Mesothelial cell of epicardium (in vitro differentiated cells): Measurements from ENCODE around the gene SMPDL3A. TPM values are rescaled to one million over a fixed set of nuclear protein-coding genes. Genes with fewer than 3 reads are reported as not detected.
"Not testable (repeated sequence)": the region's sequence is repeated elsewhere in the genome, so short reads cannot be mapped to it uniquely, and the experiment has no call there.

ENCODE experiments used
- DNase-seq, 2 experiments: peaks; one replicate each; pipeline ENCODE4 v3.0.0; 2021; ENCODE audit warnings: low spot score in 2 of 2; ENCODE audit not compliant: unreplicated experiment in 2 of 2
- H3K27ac Mint-ChIP-seq: 2 replicates; pipeline ENCODE4 v1.8.0; 2021; ENCODE audit warnings: mixed read lengths
- H3K27me3 Mint-ChIP-seq: 2 replicates; pipeline ENCODE4 v1.8.0; 2021; ENCODE audit warnings: low read depth, mixed read lengths
- H3K36me3 Mint-ChIP-seq: 2 replicates; pipeline ENCODE4 v1.8.0; 2021; ENCODE audit warnings: mixed read lengths
- H3K4me1 Mint-ChIP-seq: 2 replicates; pipeline ENCODE4 v1.8.0; 2021; ENCODE audit warnings: mixed read lengths
- H3K4me3 Mint-ChIP-seq: 2 replicates; pipeline ENCODE4 v1.8.0; 2021; ENCODE audit warnings: mild to moderate bottlenecking, moderate library complexity, mixed read lengths
- H3K9me3 Mint-ChIP-seq: 2 replicates; pipeline ENCODE4 v1.8.0; 2021; ENCODE audit warnings: mixed read lengths
- CTCF ChIP-seq: fragments of 200-600 bp; sonication (generic); IDR thresholded peaks from one replicate; pipeline ENCODE4 v1.5.0; 2021; ENCODE audit warnings: antibody characterized with exemption; ENCODE audit not compliant: unreplicated experiment
- total RNA-seq: library from RNA; stranded (reverse); gene quantifications from 3 replicates; pipeline ENCODE4 v1.2.1, GENCODE V29; 2021

Gene SMPDL3A
- 55.2 to 58.9 TPM (median 57.3 TPM) in 3 replicates for total RNA-seq

GRCh38 chr6:122789182-122790027 lies at the start of gene SMPDL3A:
TSS of gene SMPDL3A (plus strand) at chr6:122789258. CDS start at chr6:122789347, 89 bp downstream.
- TF ChIP-seq CTCF, result no peak
- Mint-ChIP-seq H3K27me3 (no peaks in the 10 kb centered on the region), H3K36me3 (no peaks in the 10 kb centered on the region), H3K4me1 (peaks cover 78% of the 10 kb centered on the region), H3K4me3 (peak within 1 kb of the TSS; percentile 94), H3K27ac (peak within 1 kb of the TSS; percentile 97), H3K9me3 (no peaks in the 10 kb centered on the region)
- peak; percentile 30 to 78 for DNase-seq

- H3K36me3 Mint-ChIP-seq, result no peaks in the 10 kb centered on the region
- no peak for DNase-seq
- no peak overlapping the region for H3K4me3 Mint-ChIP-seq
- peaks cover 6% of the 10 kb centered on the region for H3K9me3 Mint-ChIP-seq
- peaks cover 21% of the 10 kb centered on the region for H3K4me1 Mint-ChIP-seq
- H3K27ac Mint-ChIP-seq, result no peak overlapping the region
- no peak for TF ChIP-seq CTCF
- H3K27me3 Mint-ChIP-seq, result no peaks in the 10 kb centered on the region
These were observed 49.0 kb upstream of the SMPDL3A start for GRCh38 chr6:122740091-122740490.

- peaks cover 6% of the 10 kb centered on the region for H3K9me3 Mint-ChIP-seq
- H3K27ac Mint-ChIP-seq, result no peak overlapping the region
- DNase-seq, result no peak
- H3K4me3 Mint-ChIP-seq, result no peak overlapping the region
- TF ChIP-seq CTCF, result no peak
- H3K4me1 Mint-ChIP-seq, result peaks cover 14% of the 10 kb centered on the region
- no peaks in the 10 kb centered on the region for H3K27me3 Mint-ChIP-seq
- H3K36me3 Mint-ChIP-seq, result no peaks in the 10 kb centered on the region
These were observed 48.1 kb upstream of the SMPDL3A start for GRCh38 chr6:122740936-122741335.

GRCh38 chr6:122744247-122744646 lies 44.8 kb upstream of the SMPDL3A start:
- peaks cover 23% of the 10 kb centered on the region for H3K9me3 Mint-ChIP-seq
- not testable (repeated sequence) for H3K27me3 Mint-ChIP-seq, H3K4me1 Mint-ChIP-seq, H3K4me3 Mint-ChIP-seq, DNase-seq, H3K36me3 Mint-ChIP-seq
- peak overlapping the region; percentile 12 for H3K27ac Mint-ChIP-seq

GRCh38 chr6:122744856-122745255 lies 44.2 kb upstream of the SMPDL3A start:
- not testable (repeated sequence) for H3K27ac Mint-ChIP-seq, H3K4me3 Mint-ChIP-seq, H3K36me3 Mint-ChIP-seq, H3K27me3 Mint-ChIP-seq, DNase-seq
- Mint-ChIP-seq H3K9me3 (peaks cover 26% of the 10 kb centered on the region), H3K4me1 (peaks cover 15% of the 10 kb centered on the region)

- TF ChIP-seq CTCF, result no peak
- DNase-seq, result no peak
- H3K4me3 Mint-ChIP-seq, result no peak overlapping the region
- peaks cover 21% of the 10 kb centered on the region for H3K9me3 Mint-ChIP-seq
- H3K27me3 Mint-ChIP-seq, result no peaks in the 10 kb centered on the region
- no peak overlapping the region for H3K27ac Mint-ChIP-seq
- peaks cover 27% of the 10 kb centered on the region for H3K4me1 Mint-ChIP-seq
- peaks cover 9% of the 10 kb centered on the region for H3K36me3 Mint-ChIP-seq
These were observed 42.4 kb upstream of the SMPDL3A start for GRCh38 chr6:122746688-122747087.
